HFFc6 (cell line): Measurements from ENCODE around the gene KDM4C. TPM values are rescaled to one million over a fixed set of nuclear protein-coding genes. Genes with fewer than 3 reads are reported as not detected.

Experiments used
- DNase-seq: peaks from one replicate; pipeline ENCODE4 v3.0.0-alpha.2; 2018
- H3K27ac Mint-ChIP-seq: 2 replicates; pipeline ENCODE4 v1.8.0; 2020; ENCODE audit warnings: mild to moderate bottlenecking, mixed read lengths
- H3K27me3 Mint-ChIP-seq: 2 replicates; pipeline ENCODE4 v1.8.0; 2021; ENCODE audit warnings: mild to moderate bottlenecking, moderate library complexity, mixed read lengths; ENCODE audit not compliant: insufficient read depth
- H3K36me3 Mint-ChIP-seq: 2 replicates; pipeline ENCODE4 v1.8.0; 2021; ENCODE audit warnings: low read depth, mixed read lengths
- H3K4me1 Mint-ChIP-seq: 2 replicates; pipeline ENCODE4 v1.8.0; 2020; ENCODE audit warnings: low read depth, mixed read lengths
- H3K4me3 Mint-ChIP-seq: 2 replicates; pipeline ENCODE4 v1.8.0; 2020; ENCODE audit warnings: mild to moderate bottlenecking, moderate library complexity, mixed read lengths
- H3K9me3 Mint-ChIP-seq: 2 replicates; pipeline ENCODE4 v1.8.0; 2020; ENCODE audit warnings: mild to moderate bottlenecking, mixed read lengths
- total RNA-seq, 6 experiments: library from RNA; stranded (reverse); fragmentation: NEBNext Ultra II Directional; extraction: Animal tissue kit (Norgen Biotek cat#: 25700); gene quantifications; 2 replicates in 1 of 6; 3 replicates in 5 of 6; pipeline ENCODE4 v1.2.3, GENCODE V29; 2021
- TF ChIP-seq, protein P1 (sequence below): fragments of 200-600 bp; sonication (generic); IDR thresholded peaks from 2 replicates; pipeline ENCODE4 v1.5.0; 2021; ENCODE audit warnings: antibody characterized with exemption, mild to moderate bottlenecking

Gene KDM4C
- total RNA-seq, 6 experiments from 2014 or later = 9.1 to 12.0 (median 11.1) TPM

DNA sequence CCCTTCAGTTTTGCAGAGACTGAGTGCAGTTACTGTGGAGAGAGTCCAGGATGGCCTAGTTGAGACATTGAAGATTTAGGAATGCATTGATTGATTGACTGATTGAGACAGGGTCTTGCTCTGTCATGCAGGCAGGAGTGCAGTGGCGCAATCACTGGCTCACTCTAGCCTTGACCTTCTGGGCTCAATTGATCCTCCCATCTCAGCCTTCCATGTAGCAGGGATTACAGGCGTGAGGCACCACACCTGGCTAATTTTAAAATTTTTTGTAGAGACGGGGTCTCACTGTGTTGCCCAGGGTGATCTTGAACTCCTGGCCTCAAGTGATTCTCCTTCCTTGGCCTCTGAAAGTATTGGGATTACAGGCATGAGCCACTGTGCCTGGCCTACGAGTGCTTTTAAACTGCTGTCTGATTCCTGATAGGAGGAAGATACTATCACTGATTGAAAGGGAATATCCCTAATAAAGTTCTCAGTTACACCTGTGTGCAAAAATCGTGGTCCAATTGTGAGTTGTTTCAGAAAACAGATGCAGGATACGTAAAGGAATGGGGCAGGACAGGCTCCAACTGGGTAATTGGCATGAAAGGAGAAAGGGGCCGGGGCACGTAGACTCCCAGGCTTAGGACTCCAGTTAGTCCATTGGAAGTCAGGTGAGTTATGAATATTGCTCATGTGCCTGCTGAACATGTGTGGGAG, 87.5 kb downstream of the KDM4C start:
- H3K36me3 Mint-ChIP-seq = no peaks in the 10 kb centered on the region
- H3K27ac Mint-ChIP-seq = no peak overlapping the region

DNA sequence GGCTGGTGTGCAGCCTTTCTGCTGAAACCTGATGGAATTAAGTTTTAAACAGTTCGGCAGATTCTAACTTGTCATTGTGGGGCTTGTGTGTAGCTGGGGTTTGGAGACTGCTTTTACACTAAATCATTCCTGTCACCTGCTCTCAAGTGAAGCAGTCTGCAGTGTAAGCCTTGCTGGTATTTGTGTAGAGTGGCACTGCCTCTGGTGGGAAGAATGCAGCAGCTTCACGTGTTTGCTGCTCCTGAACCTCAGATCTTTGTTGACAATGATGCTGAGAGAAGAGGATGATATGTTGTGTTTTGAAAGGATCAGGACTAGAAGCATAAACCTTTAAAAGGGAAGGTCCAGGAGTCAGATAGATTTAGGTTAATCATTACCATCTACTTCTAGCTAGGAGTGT, 88.1 kb downstream of the KDM4C start:
- H3K4me3 Mint-ChIP-seq = no peak overlapping the region
- no peak overlapping the region for H3K27ac Mint-ChIP-seq
- DNase-seq = peak; percentile 51
- H3K9me3 Mint-ChIP-seq = no peaks in the 10 kb centered on the region
- H3K4me1 Mint-ChIP-seq = peaks cover 29% of the 10 kb centered on the region
- no peaks in the 10 kb centered on the region for H3K36me3 Mint-ChIP-seq
- no peaks in the 10 kb centered on the region for H3K27me3 Mint-ChIP-seq
- TF ChIP-seq, protein P1, sequence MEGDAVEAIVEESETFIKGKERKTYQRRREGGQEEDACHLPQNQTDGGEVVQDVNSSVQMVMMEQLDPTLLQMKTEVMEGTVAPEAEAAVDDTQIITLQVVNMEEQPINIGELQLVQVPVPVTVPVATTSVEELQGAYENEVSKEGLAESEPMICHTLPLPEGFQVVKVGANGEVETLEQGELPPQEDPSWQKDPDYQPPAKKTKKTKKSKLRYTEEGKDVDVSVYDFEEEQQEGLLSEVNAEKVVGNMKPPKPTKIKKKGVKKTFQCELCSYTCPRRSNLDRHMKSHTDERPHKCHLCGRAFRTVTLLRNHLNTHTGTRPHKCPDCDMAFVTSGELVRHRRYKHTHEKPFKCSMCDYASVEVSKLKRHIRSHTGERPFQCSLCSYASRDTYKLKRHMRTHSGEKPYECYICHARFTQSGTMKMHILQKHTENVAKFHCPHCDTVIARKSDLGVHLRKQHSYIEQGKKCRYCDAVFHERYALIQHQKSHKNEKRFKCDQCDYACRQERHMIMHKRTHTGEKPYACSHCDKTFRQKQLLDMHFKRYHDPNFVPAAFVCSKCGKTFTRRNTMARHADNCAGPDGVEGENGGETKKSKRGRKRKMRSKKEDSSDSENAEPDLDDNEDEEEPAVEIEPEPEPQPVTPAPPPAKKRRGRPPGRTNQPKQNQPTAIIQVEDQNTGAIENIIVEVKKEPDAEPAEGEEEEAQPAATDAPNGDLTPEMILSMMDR = peak; percentile 71

More for the DNA sequence above, 87.5 kb downstream of the KDM4C start:
- H3K4me3 Mint-ChIP-seq = no peak overlapping the region
- H3K4me1 Mint-ChIP-seq = peaks cover 29% of the 10 kb centered on the region
- no peak for DNase-seq
- TF ChIP-seq, protein P1 = no peak
- H3K27me3 Mint-ChIP-seq = no peaks in the 10 kb centered on the region; the same call in 1 of the 2 replicates
- no peaks in the 10 kb centered on the region for H3K9me3 Mint-ChIP-seq

DNA sequence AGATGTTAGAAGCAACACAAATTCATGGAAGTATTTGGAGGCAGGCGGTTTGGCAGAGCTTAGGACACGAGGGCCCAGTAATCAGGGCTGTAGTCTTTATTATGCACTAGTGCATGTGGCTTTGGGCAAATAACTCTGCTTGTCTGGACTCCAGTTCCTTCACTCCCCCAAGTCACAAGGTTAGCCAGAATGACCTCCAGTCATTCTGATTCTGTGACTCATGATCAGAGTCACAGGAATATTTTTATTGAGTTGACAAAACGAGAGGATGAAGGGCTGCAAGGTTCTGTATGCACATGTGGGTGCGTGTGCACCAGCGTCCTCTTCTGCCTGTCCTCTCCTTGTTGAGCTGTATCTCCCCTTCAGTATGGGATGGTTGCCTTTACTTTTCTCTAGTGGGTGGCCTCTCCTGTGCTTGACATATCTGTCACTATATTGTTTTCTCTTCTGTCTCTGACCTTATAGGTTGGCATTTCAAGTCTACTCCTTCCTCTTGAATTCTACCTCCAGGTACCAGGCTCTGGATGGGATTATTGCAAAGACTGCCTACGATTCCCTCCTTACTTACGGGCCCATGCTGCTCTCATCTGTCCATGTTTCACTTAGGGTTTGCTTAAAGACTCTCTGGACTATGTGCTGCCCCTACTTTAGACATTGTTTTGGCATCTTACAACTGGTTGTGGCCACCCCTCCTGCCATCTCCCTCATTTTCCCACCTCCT, 94.6 kb downstream of the KDM4C start:
- H3K4me3 Mint-ChIP-seq = no peak overlapping the region
- H3K27me3 Mint-ChIP-seq = no peaks in the 10 kb centered on the region
- DNase-seq = peak; percentile 43
- H3K36me3 Mint-ChIP-seq = peaks cover 4% of the 10 kb centered on the region; the same call in 1 of the 2 replicates
- H3K4me1 Mint-ChIP-seq = peaks cover 22% of the 10 kb centered on the region
- no peaks in the 10 kb centered on the region for H3K9me3 Mint-ChIP-seq
- peak overlapping the region; percentile 6; the same call in 1 of the 2 replicates for H3K27ac Mint-ChIP-seq
- TF ChIP-seq, protein P1 = no peak

DNA sequence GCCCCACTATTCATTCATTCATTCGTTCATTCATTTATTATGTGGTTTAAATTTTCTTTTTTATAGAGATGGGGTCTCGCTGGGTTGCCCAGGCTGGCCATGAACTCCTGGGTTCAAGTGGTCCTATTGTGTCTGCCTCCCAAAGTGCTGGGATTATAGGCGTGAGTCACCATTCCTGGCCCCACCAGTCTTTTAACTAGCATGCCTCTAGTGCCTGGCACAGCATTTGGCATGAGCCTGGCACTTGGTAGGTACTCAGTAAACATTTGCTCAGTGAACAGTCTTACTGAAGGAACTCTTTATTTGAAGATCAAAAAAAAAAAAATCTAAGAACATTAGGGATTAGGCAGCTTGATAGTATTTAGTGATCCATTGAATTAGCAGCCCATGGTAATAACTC, 98.1 kb downstream of the KDM4C start:
- DNase-seq = no peak
- H3K4me1 Mint-ChIP-seq = peaks cover 22% of the 10 kb centered on the region

DNA sequence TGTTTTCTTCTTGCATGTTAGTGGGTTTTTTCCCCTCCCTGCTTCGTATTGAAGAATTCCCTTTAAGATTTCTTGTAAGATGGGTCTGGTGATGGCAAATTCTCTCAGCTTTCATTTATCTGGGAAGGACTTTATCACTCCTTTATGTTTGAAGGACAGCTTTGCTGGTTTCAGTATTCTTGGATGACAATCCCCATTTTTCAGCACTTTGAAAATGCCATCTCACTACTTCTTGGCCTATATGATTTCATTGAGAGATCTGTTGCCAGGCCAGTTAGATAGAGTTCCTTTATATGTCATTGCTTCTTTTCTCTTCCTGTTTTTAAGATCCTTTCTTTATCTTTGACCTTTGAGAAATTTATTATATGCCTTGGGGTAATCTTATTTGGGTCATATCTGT, 106.3 kb downstream of the KDM4C start:
- TF ChIP-seq, protein P1 = no peak

More for the DNA sequence above, 98.1 kb downstream of the KDM4C start:
- TF ChIP-seq, protein P1 = no peak
- H3K9me3 Mint-ChIP-seq = no peaks in the 10 kb centered on the region
- no peak overlapping the region for H3K27ac Mint-ChIP-seq
- no peak overlapping the region for H3K4me3 Mint-ChIP-seq
- no peaks in the 10 kb centered on the region for H3K27me3 Mint-ChIP-seq
- peaks cover 4% of the 10 kb centered on the region; the same call in 1 of the 2 replicates for H3K36me3 Mint-ChIP-seq

More for the DNA sequence above, 106.3 kb downstream of the KDM4C start:
- no peak overlapping the region for H3K4me3 Mint-ChIP-seq
- peaks cover 20% of the 10 kb centered on the region for H3K36me3 Mint-ChIP-seq
- H3K27ac Mint-ChIP-seq = peak overlapping the region; percentile 19; the same call in 1 of the 2 replicates
- H3K4me1 Mint-ChIP-seq = peaks cover 8% of the 10 kb centered on the region
- no peaks in the 10 kb centered on the region for H3K27me3 Mint-ChIP-seq
- H3K9me3 Mint-ChIP-seq = peaks cover 21% of the 10 kb centered on the region
- no peak for DNase-seq
